Activated CD4-positive, alpha-beta T cell treated with anti-CD3 and anti-CD28 coated beads for 36 hours (primary cell): ENCODE measurements around the gene ITIH4. TPM values are rescaled to one million over a fixed set of nuclear protein-coding genes. Genes with fewer than 3 reads are reported as not detected.

Experiments used
- ATAC-seq: fragments of 200-7000 bp; cut with Tn5 transposase; one replicate; pipeline ENCODE4 v1.10.0; 2021; ENCODE audit warnings: mild to moderate bottlenecking, moderate library complexity
- CTCF ChIA-PET: fragments of 350-600 bp; sonication (Branson Sonifier 250); formaldehyde crosslinking; loops from one replicate; lab custom pipeline; 2021; ENCODE audit warnings: antibody characterized with exemption; lab: Charles Lee
- POLR2A ChIA-PET: fragments of 350-600 bp; sonication (Branson Sonifier 250); formaldehyde crosslinking; loops from one replicate; lab custom pipeline; 2021; ENCODE audit warnings: antibody characterized with exemption, inconsistent platforms; lab: Charles Lee
- DNase-seq: peaks from one replicate; pipeline ENCODE4 v3.0.0-alpha.2; 2020
- H3K27ac Mint-ChIP-seq: one replicate; pipeline ENCODE4 v1.8.0; 2021; ENCODE audit warnings: mixed read lengths
- H3K27me3 Mint-ChIP-seq: one replicate; pipeline ENCODE4 v1.8.0; 2021; ENCODE audit warnings: mixed read lengths
- H3K36me3 Mint-ChIP-seq: one replicate; pipeline ENCODE4 v1.8.0; 2021; ENCODE audit warnings: low read depth, mixed read lengths
- H3K4me1 Mint-ChIP-seq: one replicate; pipeline ENCODE4 v1.8.0; 2021; ENCODE audit warnings: mixed read lengths
- H3K4me3 Mint-ChIP-seq: one replicate; pipeline ENCODE4 v1.8.0; 2021; ENCODE audit warnings: mild to moderate bottlenecking, moderate library complexity, mixed read lengths
- H3K9me3 Mint-ChIP-seq: one replicate; pipeline ENCODE4 v1.8.0; 2021; ENCODE audit warnings: low read depth, mixed read lengths
- intact Hi-C, 2 experiments: fragments of 100-400 bp; cut with DNase I in 1 of 2; cut with micrococcal nuclease in 1 of 2; formaldehyde crosslinking; loops; one replicate each; pipeline versions ENCODE4 v1.14.2 to v1.15.1; 2022 to 2024; cut with DNase I, micrococcal nuclease
- total RNA-seq, 2 experiments: library from RNA; stranded (reverse); gene quantifications; one replicate each; pipeline ENCODE4 v1.2.3, GENCODE V29; 2021

ITIH4 gene
- total RNA-seq, 2 experiments from 2014 or later = 4.0 to 6.5 TPM

- Mint-ChIP-seq H3K4me3 (no peak overlapping the region), H3K4me1 (peaks cover 33% of the 10 kb centered on the region), H3K9me3 (peaks cover 4% of the 10 kb centered on the region), H3K27ac (no peak overlapping the region), H3K27me3 (no peaks in the 10 kb centered on the region), H3K36me3 (peaks cover 4% of the 10 kb centered on the region)
- ChIA-PET POLR2A (interaction anchor here (0.6 kb wide), 1 partner anchor 11 kb away, joined by 8 read pairs; no protein-coding TSS in a partner anchor), CTCF (no interaction called here)
- DNase-seq (no peak), ATAC-seq (no peak)
- intact Hi-C loops = no loop called here
These were observed 40.0 kb upstream of the ITIH4 start for GRCh38 chr3:52870471-52870870.

DNA sequence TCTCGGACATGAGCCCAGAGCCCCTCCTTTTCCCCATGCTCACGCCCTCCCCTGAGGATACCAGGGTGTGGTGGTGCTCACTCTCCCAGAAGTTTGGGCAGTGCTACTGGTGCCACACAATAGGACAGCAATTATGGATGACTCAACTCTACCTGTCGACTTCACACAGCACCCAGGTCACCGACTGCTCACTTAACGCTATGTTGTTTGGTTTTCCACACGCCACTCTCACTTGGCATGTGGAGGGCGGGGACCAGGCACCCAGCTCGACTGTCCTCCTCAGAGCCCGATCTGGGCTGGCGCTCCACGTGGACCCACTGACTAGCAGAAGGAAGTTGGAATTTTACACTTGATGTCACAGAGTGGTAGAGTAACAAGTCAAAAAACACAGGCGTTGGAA, 36.0 kb upstream of the ITIH4 start:
- peaks cover 6% of the 10 kb centered on the region for H3K4me1 Mint-ChIP-seq
- peaks cover 12% of the 10 kb centered on the region for H3K9me3 Mint-ChIP-seq
- no peaks in the 10 kb centered on the region for H3K27me3 Mint-ChIP-seq
- intact Hi-C loops = no loop called here
- ChIA-PET CTCF (interaction anchor here (0.6 kb wide), 1 partner anchor 144 kb away, joined by 4 read pairs; no protein-coding TSS in a partner anchor), POLR2A (no interaction called here)
- no peak overlapping the region for H3K27ac Mint-ChIP-seq
- no peak overlapping the region for H3K4me3 Mint-ChIP-seq
- no peak for ATAC-seq
- peaks cover 16% of the 10 kb centered on the region for H3K36me3 Mint-ChIP-seq
- DNase-seq = no peak

DNA sequence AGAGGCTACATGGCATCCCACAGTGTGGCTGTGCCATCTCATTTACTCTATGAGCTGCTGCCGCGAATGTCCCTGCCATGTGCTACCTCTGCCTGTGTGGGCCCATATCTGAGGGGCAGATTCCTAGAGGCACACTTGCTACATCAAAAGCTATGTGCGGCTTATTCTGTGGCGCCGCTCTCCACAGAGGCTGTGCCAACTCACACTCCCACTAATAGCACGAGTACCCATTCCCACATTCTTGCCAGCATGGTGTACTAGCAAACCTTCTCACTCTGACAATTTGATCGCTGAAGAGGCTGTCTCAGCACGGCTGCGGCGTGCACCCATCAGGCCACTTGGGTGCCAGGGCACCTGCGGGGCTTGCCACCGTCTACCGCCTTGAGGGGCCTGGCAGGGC, 35.5 kb upstream of the ITIH4 start:
- ChIA-PET POLR2A (no interaction called here), CTCF (interaction anchor here (0.6 kb wide), 1 partner anchor 144 kb away, joined by 4 read pairs; no protein-coding TSS in a partner anchor)
- Mint-ChIP-seq H3K36me3 (peaks cover 16% of the 10 kb centered on the region), H3K4me3 (no peak overlapping the region), H3K4me1 (peaks cover 5% of the 10 kb centered on the region), H3K27ac (no peak overlapping the region), H3K9me3 (peaks cover 12% of the 10 kb centered on the region), H3K27me3 (no peaks in the 10 kb centered on the region)
- no peak for DNase-seq
- ATAC-seq = no peak
- intact Hi-C loops = no loop called here

GRCh38 chr3:52860424-52860768, 29.9 kb upstream of the ITIH4 start:
- POLR2A ChIA-PET = interaction anchor here (0.6 kb wide), 2 partner anchors 38 to 81 kb away, joined by 3 to 4 read pairs; no protein-coding TSS in a partner anchor
- CTCF ChIA-PET = no interaction called here

DNA sequence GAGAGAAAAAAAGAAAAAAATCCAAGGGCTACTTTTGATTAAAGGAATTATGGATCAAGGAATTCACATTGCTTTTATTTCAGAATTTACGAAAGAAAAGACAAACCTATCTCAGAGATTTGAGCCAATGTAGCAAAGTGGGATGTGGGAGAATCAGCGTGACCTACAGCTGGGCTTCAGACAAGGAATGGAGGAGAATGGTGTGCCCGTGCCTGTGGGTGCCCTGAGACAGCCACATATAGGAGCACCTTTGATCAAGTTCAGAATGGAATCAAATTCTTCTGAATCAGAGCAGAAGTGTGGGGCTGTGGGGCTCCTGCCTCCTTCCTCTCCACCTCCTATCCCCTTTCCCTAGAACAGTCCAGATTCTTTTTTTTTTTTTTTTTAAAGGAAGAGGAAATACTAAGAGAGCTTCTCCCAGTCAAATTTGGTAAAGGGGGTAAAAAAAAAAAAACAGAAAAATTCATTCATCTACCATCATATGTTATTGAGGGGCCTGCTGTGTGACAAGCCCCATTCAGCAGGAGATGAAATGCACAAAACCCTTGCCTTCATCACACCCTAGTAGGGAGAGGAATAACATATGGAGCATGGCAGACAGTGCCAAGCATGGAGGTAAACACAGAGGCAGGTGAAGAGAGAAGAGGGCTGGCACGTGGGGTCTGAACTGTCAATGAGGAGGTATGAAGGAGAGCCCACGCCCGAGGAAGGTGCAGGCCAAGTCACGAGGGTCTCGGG, 29.4 kb upstream of the ITIH4 start:
- ChIA-PET CTCF (no interaction called here), POLR2A (interaction anchor here (0.6 kb wide), 1 partner anchor 81 kb away, joined by 3 read pairs; no protein-coding TSS in a partner anchor)
- no peaks in the 10 kb centered on the region for H3K4me1 Mint-ChIP-seq
- H3K27me3 Mint-ChIP-seq = no peaks in the 10 kb centered on the region
- H3K27ac Mint-ChIP-seq = no peak overlapping the region
- peaks cover 8% of the 10 kb centered on the region for H3K9me3 Mint-ChIP-seq
- H3K36me3 Mint-ChIP-seq = peaks cover 10% of the 10 kb centered on the region
- intact Hi-C loops = loop anchor here in 1 of 2 experiments (10.0 kb wide), 1 partner anchor 335 kb away; no protein-coding TSS in a partner anchor
- DNase-seq (no peak), ATAC-seq (no peak)
- H3K4me3 Mint-ChIP-seq = no peak overlapping the region

More at GRCh38 chr3:52860424-52860768, 29.9 kb upstream of the ITIH4 start:
- no peaks in the 10 kb centered on the region for H3K27me3 Mint-ChIP-seq
- H3K9me3 Mint-ChIP-seq = peaks cover 8% of the 10 kb centered on the region
- ATAC-seq (no peak), DNase-seq (no peak)
- no peak overlapping the region for H3K4me3 Mint-ChIP-seq
- no peak overlapping the region for H3K27ac Mint-ChIP-seq
- H3K4me1 Mint-ChIP-seq = no peaks in the 10 kb centered on the region
- intact Hi-C loops = no loop called here
- peaks cover 12% of the 10 kb centered on the region for H3K36me3 Mint-ChIP-seq

DNA sequence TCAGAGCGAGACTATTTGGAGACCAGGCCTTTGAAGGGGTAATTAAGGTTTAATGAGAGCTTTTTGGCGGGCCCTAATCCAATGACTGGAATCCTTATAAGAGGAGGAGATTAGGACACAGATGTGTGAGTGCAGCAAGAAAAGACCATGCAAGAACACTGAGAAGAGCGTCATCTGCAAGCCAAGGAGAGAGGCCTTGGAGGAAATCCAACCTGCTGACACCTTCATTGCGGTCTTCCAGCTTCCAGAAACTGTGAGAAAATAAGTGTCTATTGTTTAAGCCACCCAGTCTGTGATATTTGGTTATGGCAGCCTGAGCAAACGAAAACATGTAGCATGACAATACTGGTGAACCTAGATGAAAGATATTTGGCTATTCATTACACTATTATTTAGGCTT, 27.4 kb upstream of the ITIH4 start:
- H3K27ac Mint-ChIP-seq = no peak overlapping the region

GRCh38 chr3:52857133-52857532, 26.7 kb upstream of the ITIH4 start:
- no peak overlapping the region for H3K4me3 Mint-ChIP-seq
- H3K27ac Mint-ChIP-seq = no peak overlapping the region
- H3K9me3 Mint-ChIP-seq = no peaks in the 10 kb centered on the region
- intact Hi-C loops = loop anchor here in 1 of 2 experiments (10.0 kb wide), 1 partner anchor 338 kb away; no protein-coding TSS in a partner anchor
- ATAC-seq (no peak), DNase-seq (no peak)
- ChIA-PET CTCF (interaction anchor here (0.5 to 1.6 kb wide), 2 partner anchors 48 to 1152 kb away, joined by 3 read pairs; no protein-coding TSS in a partner anchor), POLR2A (no interaction called here)
- H3K27me3 Mint-ChIP-seq = no peaks in the 10 kb centered on the region
- H3K4me1 Mint-ChIP-seq = no peaks in the 10 kb centered on the region
- no peaks in the 10 kb centered on the region for H3K36me3 Mint-ChIP-seq

More for the DNA sequence above, 27.4 kb upstream of the ITIH4 start:
- Mint-ChIP-seq H3K36me3 (peaks cover 1% of the 10 kb centered on the region), H3K4me3 (no peak overlapping the region), H3K27me3 (no peaks in the 10 kb centered on the region), H3K4me1 (no peaks in the 10 kb centered on the region), H3K9me3 (no peaks in the 10 kb centered on the region)
- DNase-seq (no peak), ATAC-seq (no peak)
- intact Hi-C loops = loop anchor here in 1 of 2 experiments (10.0 kb wide), 1 partner anchor 337 kb away; no protein-coding TSS in a partner anchor
- CTCF ChIA-PET = interaction anchor here (0.7 to 0.8 kb wide), 2 partner anchors 36 to 194 kb away, joined by 3 read pairs; no protein-coding TSS in a partner anchor
- POLR2A ChIA-PET = no interaction called here

DNA sequence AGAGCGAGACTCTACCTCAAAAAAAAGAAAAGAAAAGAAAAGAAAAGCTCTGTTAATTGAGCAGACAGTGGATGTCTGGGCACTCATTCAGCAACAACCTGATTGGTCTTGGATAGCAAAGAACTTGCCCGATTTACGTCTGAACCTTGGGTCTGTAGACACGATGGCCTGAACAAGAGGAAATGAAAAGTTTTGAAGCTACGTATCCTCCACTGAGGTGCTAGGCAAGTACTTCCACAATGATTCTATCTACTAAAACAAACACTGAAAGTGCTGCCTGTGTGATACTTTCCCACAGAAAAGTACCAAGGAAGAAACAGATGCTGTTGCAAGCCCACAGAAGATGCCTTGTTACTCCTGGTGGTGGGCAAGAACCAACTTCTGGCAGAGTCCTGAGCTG, 26.2 kb upstream of the ITIH4 start:
- Mint-ChIP-seq H3K4me3 (no peak overlapping the region), H3K4me1 (no peaks in the 10 kb centered on the region), H3K27ac (no peak overlapping the region), H3K36me3 (peaks cover 5% of the 10 kb centered on the region), H3K27me3 (no peaks in the 10 kb centered on the region), H3K9me3 (no peaks in the 10 kb centered on the region)
- POLR2A ChIA-PET = no interaction called here
- CTCF ChIA-PET = interaction anchor here (0.5 to 2.2 kb wide), 4 partner anchors 12 to 1153 kb away, joined by 3 to 6 read pairs (median 3); no protein-coding TSS in a partner anchor
- DNase-seq = no peak
- no peak for ATAC-seq
- intact Hi-C loops = loop anchor here in 1 of 2 experiments (10.0 kb wide), 1 partner anchor 338 kb away; no protein-coding TSS in a partner anchor

GRCh38 chr3:52854013-52854412, 23.5 kb upstream of the ITIH4 start:
- POLR2A ChIA-PET = no interaction called here
- H3K9me3 Mint-ChIP-seq = no peaks in the 10 kb centered on the region
- H3K4me3 Mint-ChIP-seq = no peak overlapping the region
- ATAC-seq = no peak
- DNase-seq = no peak
- H3K27ac Mint-ChIP-seq = no peak overlapping the region
- H3K36me3 Mint-ChIP-seq = peaks cover 5% of the 10 kb centered on the region
- H3K4me1 Mint-ChIP-seq = no peaks in the 10 kb centered on the region
- no peaks in the 10 kb centered on the region for H3K27me3 Mint-ChIP-seq
- intact Hi-C loops = loop anchor here (5.0 to 10.0 kb wide), 3 partner anchors 38 to 341 kb away; no protein-coding TSS in a partner anchor
- CTCF ChIA-PET = no interaction called here

DNA sequence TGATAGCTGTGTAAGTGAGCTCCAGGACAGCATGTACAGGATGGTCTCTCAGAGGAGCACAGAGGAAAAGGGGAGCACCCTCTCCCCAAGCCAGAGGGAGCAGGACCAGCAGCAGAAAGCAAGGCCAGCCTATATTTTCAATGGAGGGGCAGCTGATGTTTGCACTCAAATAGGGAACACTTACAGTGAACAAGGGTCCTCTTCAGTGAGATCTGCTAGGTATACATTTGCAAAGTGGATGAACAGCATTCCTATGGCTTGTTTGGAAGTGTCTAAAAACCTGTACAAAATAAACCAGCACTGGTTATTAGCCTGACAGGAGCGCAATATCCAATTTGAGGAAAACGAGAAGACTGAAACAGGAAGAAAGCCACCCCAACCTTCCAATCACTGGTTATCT, 21.9 kb upstream of the ITIH4 start:
- Mint-ChIP-seq H3K4me3 (no peak overlapping the region), H3K27me3 (no peaks in the 10 kb centered on the region), H3K27ac (no peak overlapping the region), H3K36me3 (peaks cover 7% of the 10 kb centered on the region), H3K4me1 (no peaks in the 10 kb centered on the region), H3K9me3 (no peaks in the 10 kb centered on the region)
- ATAC-seq = no peak
- intact Hi-C loops = loop anchor here (5.0 to 10.0 kb wide), 3 partner anchors 40 to 342 kb away; no protein-coding TSS in a partner anchor
- POLR2A ChIA-PET = no interaction called here
- CTCF ChIA-PET = interaction anchor here (1.1 to 1.6 kb wide), 5 partner anchors 9 to 119 kb away, joined by 3 to 11 read pairs (median 5); no protein-coding TSS in a partner anchor
- DNase-seq = no peak

DNA sequence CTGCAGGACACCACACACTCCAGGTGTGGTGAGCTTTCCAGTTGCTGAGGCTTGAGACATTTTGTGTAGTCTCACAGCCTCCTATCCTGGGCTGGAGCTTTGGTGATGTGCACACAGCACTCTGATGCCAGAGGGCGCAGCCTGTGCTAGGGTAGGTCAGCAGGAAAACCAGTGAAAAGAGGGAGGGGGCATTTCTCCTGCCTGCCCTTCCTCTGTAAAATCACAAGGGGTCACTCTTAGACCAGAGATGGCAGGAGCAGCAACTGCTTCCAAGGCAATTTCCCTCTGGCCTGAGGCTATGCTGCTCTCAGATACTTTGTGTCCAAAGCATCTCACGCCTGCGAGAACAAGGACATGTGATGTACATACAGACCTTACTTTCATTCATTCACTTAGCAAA, 20.9 kb upstream of the ITIH4 start:
- ChIA-PET CTCF (interaction anchor here (1.0 to 1.5 kb wide), 8 partner anchors 13 to 220 kb away, joined by 3 to 6 read pairs (median 4); no protein-coding TSS in a partner anchor), POLR2A (interaction anchor here (0.6 kb wide), 1 partner anchor 474 kb away, joined by 7 read pairs; no protein-coding TSS in a partner anchor)
- intact Hi-C loops = loop anchor here (1.0 to 10.0 kb wide), 6 partner anchors 41 to 345 kb away; no protein-coding TSS in a partner anchor
- H3K27me3 Mint-ChIP-seq = no peaks in the 10 kb centered on the region
- H3K4me1 Mint-ChIP-seq = no peaks in the 10 kb centered on the region
- no peak overlapping the region for H3K27ac Mint-ChIP-seq
- peaks cover 7% of the 10 kb centered on the region for H3K36me3 Mint-ChIP-seq
- ATAC-seq (peak; percentile 88), DNase-seq (peak; percentile 50)
- H3K9me3 Mint-ChIP-seq = no peaks in the 10 kb centered on the region
- no peak overlapping the region for H3K4me3 Mint-ChIP-seq
